ENCODE measurements around the gene SPIRE2.
"Not testable (repeated sequence)": the region's sequence is repeated elsewhere in the genome, so short reads cannot be mapped to it uniquely, and the experiment has no call there.

SPIRE2 gene

DNA sequence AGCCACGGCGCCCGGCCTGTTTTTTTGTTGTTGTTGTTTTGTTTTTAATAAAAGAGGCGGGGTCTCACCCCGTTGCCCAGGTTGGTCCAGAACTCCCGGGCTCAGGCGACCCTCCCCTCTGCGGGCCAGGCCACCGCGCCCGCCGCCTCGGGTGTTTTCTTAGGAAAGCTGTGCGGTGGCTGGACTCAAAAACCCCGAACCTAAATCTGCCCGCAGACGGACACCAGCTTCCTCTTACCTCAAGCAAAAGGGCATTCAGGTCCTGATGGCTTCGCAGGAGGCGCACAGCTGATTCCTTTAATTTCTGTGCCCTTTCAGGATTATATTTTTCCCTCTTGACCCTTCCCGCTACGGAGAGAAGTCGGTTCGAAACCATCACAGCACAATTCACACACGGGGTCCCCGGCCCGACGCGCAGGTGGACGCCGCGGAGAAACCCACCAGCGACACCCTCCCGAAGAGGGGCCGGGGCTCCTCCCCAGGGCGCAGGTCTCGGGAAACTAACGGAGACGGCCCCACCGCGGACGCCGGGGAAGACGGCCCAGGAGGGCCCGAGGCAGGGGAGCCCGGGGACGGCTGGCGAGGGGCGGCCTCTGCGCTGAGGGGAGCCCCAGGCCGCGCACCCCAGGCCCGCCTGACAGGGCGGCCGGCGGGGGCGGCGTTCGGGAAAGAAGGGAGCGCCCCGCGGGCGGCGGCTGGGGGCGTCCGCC is 12.5 kb upstream of the SPIRE2 start:
- no peak for DNase-seq

DNA sequence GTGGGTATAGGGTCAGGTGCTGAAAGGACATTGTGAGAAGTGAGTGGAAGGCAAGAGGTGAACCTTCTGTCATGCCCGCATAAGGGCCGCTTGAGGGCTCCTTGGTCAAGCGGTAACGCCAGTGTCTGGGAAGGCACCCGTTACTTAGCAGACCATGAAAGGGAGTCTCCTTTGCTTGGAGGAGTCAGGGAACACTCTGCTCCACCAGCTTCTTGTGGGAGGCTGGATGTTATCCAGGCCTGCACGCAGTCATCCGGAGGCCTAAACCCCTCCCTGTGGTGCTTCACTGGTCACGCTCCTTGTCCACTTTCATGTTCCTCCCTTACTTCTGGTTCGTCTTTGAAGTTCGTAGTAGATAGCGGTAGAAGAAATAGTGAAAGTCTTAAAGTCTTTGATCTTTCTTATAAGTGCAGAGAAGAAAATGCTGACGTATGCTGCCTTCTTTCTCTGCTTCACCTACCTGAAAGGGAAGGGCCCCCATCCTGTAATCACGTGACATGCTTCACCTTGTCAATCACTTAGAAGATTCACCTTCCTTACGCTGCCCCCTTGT is 9.3 kb upstream of the SPIRE2 start:
- DNase-seq = not testable (repeated sequence)

DNA sequence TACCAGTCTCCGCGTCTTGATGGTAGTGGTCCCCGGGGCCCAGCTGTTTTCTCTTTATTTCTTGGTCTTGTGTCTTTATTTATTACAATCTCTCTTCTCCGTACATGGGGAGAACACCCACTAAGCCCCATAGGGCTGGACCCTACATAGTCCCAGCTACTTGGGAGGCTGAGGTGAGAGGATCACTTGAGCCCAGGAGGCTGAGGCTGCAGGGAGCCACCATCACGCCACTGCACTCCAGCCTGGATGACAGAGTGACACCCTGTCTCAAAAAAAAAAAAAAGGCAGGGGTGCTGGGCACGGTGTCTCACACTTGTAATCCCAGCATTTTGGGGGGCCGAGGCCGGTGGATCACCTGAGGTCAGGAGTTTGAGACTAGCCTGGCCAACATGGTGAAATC is 8.8 kb upstream of the SPIRE2 start:
- not testable (repeated sequence) for DNase-seq

DNA sequence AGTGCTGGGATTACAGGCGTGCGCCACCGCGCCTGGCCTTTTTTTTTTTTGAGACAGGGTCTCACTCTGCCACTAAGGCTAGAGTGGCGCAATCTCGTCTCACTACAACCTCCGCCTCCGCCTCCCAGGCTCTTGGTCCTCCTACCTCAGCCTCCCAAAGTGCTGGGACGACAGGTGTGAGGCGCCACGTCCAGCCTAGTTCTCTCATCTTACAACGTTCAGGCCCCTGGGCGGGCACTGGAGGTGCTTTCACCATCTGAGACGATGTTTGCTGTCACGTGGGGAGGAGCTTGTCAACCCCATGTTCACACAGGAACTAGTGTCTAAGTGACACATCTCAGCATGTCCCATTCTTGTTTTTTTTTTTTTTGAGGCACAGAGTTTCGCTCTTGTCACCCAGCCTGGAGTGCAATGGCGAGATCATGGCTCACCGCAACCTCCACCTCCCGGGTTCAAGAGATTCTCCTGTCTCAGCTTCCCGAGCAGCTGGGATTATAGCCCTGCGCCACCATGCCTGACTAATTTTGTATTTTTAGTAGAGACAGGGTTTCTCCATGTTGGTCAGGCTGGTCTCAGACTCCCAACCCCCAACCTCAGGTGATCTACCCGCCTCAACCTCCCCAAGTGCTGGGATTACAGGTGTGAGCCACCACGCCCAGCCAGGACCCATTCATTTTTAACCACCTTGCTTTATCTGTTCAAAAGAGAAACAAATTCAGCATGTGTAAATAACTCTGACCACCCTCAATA is 6.7 kb upstream of the SPIRE2 start:
- no peak for DNase-seq

DNA sequence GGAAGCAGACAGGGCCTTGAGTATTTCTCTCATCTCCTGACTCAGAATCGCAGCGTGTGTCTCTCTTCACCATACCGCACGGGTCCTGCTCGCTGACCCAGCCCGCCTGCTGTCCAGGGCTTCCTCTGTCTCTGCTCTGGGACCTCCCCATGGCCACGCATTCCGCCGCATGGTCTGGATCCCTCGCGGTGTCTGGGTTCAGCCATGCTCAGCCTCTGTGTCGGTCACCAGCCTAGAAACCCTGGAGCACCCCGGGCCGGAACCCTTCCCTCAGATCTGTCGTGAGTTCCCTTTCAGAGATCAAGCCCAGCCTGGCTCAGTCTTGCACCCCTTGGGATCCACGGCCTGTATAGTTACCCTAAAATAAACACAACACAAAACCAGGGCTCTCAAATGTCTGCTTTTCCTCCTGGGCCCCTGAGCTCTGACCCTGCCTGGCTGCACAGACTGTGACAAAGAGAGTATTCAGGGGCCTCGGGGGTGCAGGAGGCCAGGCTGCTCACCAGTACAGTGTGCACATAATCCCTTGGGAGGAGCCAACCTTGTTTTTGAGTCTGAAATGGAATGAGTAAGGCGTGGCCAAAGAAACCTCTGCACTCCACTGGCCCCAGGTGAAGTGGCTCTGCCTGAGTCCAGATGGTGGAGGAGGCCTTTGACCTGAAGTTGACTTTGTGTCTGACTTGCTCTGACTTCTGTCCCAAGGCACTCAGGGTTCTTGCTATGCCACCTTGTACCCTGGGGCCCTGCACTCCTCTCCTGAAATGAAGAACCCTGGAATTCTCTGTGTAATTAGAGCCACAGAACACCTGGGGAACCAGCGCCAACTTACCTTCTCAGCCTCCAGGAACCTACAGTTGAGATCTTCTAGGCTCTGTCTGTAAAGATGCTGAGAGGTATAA is 5.8 kb upstream of the SPIRE2 start:
- DNase-seq = no peak

DNA sequence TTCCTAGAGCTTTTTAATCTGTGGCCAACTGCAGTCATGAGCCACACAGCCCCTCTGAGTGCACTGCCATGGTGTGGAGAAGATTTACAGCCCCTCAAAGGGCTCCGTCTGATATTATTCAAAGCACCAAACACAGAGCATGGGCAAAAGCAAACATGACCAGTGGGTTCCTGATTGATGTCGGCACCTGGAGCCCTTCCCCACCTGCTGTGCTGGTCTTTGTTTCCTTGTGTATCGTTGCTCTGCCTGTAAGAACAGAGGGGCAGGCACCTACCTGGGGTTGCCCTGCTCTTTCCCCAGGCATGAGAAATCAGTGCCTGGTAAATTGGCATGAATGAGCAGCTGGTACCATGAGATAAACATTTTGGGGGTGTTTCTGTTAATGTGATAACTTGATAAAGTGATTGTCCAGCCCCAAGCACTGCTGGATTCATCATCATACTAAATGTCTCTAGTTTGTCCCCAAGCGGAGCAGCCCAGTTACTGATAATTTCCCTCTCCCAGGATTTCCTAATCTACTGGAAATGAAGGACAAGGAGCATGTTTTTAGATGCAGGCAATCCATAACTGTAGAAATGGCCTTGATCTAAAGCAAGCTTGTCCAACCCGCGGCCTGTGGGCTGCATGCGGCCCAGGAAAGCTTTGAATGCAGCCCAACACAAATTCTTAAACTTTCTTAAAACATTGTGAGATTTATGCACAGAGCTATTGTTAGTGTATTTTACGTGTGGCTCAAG is 5.0 kb upstream of the SPIRE2 start:
- DNase-seq = no peak

DNA sequence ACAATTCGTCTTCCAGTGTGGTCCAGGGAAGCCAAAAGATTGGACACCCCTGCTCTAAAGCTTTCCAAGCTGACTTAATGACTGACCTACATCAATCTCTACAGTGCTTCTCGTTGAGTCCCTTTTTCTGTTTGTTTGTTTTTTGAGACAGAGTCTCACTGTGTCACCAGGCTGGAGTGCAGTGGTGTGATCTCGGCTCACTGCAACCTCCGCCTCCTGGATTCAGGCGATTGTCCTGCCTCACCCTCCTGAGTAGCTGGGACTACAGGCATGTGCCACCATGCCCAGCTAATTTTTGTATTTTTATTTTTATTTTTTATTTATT is 4.5 kb upstream of the SPIRE2 start:
- DNase-seq = not testable (repeated sequence)

DNA sequence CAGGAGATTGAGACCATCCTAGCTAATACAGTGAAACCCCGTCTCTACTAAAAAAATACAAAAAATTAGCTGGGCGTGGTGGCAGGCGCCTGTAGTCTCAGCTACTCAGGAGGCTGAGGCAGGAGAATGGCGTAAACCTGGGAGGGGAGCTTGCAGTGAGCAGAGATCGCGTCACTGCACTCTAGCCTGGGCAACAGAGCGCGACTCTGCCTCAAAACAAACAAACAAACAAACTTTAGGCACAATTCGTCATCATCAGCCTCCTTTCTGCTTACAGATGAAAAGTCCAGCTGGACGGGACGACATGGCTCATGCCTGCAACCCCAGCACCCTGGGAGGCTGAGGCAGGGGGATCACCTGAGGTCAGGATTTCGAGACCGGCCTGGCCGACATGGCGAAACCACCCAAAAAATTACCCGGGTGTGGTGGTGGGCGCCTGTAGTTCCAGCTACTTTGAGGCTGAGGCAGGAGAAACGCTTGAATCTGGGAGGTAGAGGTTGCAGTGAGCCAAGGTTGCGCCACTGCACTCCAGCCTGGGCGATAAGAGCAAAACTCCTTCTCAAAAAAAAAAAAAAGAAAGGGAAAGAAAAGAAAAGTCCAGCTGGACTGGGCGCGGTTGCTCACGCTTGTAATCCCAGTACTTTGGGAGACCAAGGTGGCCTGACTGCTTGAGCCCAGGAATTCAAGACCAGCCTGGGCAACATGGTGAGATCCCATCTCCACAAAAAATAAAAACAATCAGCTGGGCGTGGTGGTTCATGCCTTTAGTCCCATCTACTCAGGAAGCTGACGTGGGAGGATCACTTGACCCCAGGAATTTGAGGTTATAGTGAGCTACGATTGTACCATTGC is 1.5 kb upstream of the SPIRE2 start:
- DNase-seq = no peak

DNA sequence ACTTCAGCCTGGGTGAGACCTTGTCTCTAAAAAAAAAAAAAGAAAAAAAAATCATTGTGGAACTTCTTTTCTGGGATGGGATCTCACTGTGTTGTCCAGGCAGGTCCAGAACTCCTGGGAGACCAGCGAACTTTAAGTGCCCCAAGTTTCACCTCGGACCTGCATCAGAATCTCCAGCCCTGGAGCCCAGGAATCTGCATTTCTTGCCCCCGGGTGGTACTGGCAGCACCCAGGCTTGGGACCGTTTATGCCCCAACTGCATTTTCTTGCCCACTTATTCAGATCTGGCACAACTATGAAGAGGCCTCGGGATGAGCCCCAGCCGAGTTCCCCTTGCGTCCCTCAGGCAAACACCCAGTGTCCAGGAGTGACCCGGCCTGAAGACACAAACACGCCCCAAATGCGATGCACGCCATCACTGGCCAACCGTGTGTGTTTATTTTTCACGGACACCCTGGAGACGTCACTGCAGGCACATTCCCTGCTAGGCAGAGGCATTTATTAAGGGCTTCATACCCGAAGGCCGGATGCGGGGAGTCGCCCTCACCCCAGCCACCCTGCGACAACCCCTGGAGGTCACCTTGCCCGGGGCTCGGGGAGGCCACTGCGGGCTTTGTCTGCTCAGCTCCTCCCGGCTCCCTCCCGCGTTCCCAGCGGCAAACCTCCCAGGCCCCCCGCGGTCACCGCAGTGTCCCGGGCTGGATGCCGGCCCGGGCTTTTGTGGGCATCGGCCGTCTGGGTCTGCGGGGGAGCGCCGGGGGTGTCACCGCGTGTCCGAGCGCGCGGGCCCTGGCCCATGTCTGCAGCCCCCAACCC is 684 bp upstream of the SPIRE2 start:
- no peak for DNase-seq

DNA sequence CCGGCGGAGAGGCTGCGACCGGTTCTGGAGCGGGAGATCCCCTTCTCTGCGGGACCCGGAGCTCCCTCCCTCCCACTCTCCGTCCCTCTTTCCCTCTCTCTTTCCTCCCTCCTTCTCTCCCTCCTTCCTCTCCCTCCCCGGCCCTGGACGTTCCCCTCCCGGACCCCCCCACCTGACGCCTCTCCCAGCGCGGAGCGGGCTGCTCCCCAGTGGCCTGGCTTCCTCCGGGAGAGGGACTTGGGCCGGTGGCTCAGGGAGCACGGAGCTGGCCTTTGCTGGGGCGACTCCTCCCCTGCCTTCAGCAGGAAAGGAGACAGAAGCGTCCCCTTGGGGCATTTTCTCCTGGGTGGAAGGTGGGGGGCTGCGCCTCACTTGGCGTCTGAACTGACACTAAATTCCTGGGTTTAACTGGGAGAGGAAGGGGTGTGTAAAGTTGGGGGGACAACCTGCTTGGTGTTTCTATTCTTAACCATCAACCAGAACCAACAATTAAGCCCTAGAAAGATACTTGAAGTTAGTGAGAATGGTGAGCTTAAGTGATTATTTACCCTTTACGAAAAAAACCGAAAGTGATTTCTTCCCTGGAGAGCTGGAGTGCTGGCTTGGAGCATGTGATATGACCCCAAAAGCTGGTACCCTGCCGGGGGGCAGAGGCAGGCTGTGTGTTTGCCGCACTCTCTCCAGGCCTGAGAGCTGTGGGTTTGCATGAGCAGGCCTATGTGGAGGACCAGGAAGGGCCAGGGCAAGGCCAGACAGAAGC is 775 bp downstream of the SPIRE2 start:
- no peak for DNase-seq

DNA sequence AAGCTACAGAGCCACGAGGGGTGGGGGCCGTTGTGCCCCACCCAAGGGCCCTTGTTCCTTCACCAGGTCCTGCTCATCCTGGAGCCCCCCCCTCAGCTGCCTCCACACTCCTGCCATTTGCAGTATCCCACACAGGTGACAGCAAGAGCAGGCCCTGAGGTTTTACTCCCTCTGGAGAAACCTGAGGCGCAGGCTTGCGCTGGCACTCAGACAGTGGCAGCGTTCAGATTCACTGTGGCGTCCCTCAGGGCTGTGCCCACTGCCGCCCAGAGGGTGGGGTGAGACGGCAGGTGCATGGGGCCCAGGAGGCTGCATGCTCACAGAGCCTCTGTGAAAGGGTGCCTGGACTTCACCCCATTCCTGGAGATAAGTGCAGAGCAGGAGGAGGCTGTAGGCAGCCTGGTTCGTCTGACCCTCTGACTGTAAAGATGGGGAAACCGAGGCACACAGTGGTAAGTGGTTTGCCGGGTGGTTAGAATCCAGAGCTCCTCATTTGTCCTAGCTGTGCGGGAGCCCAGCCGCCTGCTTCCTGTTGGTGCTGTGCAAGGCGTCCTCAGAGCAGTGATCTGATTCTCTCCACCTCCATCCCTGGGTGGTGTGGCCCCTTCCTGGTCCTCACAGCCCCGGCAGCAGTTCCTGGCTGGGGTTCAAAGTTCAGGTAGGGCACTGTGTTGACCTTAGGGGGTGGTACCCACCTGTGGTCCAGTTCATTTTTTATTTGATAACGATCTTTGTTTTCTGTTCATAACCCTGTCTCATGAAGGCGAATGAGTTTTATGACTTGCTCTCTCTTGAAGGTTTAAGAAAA is 1.6 kb downstream of the SPIRE2 start:
- no peak for DNase-seq

DNA sequence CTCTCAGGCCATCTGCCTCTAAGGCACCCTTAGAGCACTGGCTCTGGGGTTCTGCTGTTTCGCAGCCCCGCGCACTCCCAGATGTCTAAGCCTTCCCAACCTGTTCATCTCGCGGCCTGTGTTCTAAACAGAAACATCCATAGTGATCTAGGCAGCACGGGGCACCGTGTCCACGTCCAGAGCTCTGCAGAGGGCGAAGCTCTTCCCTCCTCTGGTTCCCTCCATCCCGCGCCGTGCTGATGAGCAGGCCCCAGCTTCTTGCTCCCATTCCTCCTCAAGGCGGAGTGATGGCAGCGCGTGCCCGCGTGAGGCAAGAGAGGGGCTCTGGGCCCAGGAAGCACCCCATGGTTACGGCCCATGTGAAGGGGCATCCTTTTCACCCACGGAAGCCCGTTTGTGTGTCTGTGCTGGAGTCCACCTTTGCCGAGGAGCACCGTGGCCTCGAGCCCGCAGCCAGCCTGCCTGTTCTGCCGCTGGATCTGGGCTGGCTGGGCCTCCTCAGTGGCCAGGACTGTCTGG is 3.6 kb downstream of the SPIRE2 start:
- DNase-seq = no peak

DNA sequence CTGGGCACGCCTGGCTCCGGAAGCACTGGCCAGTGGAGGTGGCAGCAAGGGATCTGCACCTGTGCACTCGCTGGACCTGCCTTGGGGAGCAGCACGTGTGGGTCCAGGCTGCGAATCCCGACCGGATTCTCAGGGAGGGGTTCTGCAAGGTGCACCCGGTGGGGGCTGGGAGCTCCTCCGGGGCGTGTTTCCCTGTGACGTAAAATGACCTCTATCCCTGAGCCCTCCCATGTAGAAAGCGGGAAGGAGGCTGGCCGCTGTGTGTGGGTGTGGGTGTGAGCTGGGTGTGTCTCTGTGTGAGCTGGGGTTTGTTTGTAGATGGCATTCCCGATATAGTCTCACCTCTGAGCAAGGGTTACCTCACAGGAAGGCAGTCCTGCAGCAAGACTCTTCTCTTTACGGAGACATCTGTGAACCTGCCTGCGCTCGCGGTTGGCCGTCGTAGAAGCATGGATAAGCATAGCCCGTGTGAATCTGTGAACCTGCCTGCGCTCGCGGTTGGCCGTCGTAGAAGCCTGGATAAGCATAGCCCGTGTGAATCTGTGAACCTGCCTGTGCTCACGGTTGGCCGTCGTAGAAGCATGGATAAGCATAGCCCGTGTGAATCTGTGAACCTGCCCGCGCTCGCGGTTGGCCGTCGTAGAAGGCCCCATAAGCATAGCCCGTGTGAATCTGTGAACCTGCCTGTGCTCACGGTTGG is 5.5 kb downstream of the SPIRE2 start:
- not testable (repeated sequence) for DNase-seq

DNA sequence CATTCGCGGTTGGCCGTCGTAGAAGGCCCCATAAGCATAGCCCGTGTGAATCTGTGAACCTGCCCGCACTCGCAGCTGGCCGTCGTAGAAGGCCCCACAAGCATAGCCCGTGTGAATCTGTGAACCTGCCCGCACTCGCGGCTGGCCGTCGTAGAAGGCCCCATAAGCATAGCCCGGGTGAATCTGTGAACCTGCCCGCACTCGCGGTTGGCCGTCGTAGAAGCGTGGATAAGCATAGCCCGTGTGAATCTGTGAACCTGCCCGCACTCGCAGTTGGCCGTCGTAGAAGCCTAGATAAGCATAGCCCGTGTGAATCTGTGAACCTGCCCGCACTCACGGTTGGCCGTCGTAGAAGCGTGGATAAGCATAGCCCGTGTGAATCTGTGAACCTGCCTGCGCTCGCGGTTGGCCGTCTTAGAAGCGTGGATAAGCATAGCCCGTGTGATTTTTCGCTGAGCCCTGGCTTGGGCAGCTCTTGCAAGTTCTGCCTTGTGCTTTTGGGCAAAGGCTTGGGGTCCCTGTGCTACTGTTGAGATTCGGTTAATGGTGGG is 6.6 kb downstream of the SPIRE2 start:
- DNase-seq = not testable (repeated sequence)

DNA sequence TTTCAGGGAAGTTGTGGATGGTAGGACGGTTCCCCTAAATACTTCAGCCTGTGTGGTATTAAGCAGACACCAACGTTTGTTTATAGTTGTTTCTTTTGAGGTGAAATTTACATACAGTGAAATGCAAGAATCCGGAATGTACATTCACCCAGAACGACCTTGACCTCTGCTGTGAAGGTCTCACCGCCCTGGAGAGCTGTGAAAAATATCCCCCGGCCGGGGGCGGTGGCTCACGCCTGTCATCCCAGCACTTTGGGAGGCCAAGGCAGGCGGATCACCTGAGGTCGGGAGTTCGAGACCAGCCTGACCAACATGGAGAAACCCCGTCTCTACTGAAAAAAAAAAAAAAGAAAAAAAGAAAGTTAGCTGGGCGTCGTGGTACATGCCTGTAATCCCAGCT is 8.2 kb downstream of the SPIRE2 start:
- not testable (repeated sequence) for DNase-seq

DNA sequence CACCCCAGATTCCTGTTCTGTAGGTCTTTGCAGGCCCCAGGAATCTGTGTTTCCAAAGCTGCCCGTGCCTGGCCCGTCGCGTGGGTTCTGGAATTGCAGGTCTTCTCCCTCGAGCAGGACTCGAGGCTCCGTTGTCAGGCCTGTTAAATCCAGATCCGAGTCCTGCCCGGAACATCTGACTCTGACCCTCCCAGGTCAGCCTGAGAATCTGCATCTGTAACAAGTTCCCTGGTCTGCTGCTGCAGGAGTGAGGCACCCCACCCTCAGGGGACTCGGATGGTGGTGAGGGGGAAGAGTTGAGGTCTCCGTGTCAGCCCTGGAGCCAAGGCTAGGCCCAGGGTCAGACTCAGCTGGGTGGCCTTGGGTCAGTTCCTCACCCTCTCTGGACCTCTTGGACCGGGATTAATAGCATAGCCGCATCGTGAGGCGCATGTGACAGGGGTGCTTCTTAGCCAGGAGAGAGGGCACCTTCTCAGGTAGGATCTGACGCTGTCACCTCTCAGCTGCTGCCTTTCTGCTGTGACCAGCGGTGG is 8.8 kb downstream of the SPIRE2 start:
- DNase-seq = no peak

DNA sequence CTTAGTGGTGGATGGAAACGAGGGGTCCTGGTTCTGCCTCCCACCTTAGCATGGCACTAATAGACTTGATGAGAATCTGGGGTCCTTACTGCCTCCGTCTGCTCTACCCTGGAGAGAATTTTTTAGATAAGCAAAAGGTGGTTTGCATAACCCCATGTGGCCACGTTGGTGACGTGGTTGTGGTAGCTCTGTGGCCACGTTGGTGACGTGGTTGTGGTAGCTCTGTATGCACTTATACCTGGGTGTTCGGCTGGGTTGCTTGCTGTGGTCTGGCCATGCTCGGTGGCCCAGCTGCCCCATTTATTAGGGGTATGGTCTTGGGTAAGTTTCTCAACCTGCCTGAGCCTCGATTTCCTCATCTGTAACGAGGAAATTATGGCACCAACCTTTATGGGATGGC is 13.0 kb downstream of the SPIRE2 start:
- DNase-seq = no peak
